CD14-positive monocyte (primary cell): ENCODE measurements around the gene TUBA1B. TPM values are rescaled to one million over a fixed set of nuclear protein-coding genes. Genes with fewer than 3 reads are reported as not detected.

ENCODE experiments used
- DNase-seq, 3 donors: peaks; one replicate each; pipeline ENCODE4 v3.0.0-alpha.2; 2011 to 2022
- H2AFZ ChIP-seq: 2 replicates; pipeline ENCODE4 v1.6.0; 2012; ENCODE audit warnings: mild to moderate bottlenecking, low read depth, low read length, inconsistent platforms; ENCODE audit not compliant: insufficient read depth, poor library complexity, severe bottlenecking
- H3K27ac ChIP-seq, 2 donors: 1 replicate in 1 of 2; 2 replicates in 1 of 2; pipeline ENCODE4 v1.5.1; 2012 to 2013; ENCODE audit warnings: low read length in 2 of 2, control low read depth in 1 of 2, inconsistent platforms in 1 of 2, low read depth in 1 of 2, mild to moderate bottlenecking in 1 of 2
- H3K27me3 ChIP-seq, 2 donors: one replicate each; pipeline versions ENCODE4 v1.6.0 to v1.6.1; 2011 to 2013; ENCODE audit warnings: low read length in 2 of 2; ENCODE audit not compliant: control insufficient read depth in 2 of 2, insufficient read depth in 2 of 2
- H3K36me3 ChIP-seq, 2 donors: replicated peaks in 1 of 2; 1 replicate in 1 of 2; 2 replicates in 1 of 2; pipeline versions ENCODE4 v1.5.1 to v1.6.1; 2012 to 2013; ENCODE audit warnings: low read length in 2 of 2, control low read depth in 1 of 2, inconsistent platforms in 1 of 2, mild to moderate bottlenecking in 1 of 2; ENCODE audit not compliant: insufficient read depth in 2 of 2, control insufficient read depth in 1 of 2
- H3K4me1 ChIP-seq, 2 donors: 1 replicate in 1 of 2; 2 replicates in 1 of 2; pipeline versions ENCODE4 v1.5.1 to v1.6.1; 2012 to 2013; ENCODE audit warnings: low read length in 2 of 2, control low read depth in 1 of 2, inconsistent platforms in 1 of 2, mild to moderate bottlenecking in 1 of 2, moderate library complexity in 1 of 2; ENCODE audit not compliant: insufficient read depth in 2 of 2, control insufficient read depth in 1 of 2
- H3K4me2 ChIP-seq: replicated peaks from 2 replicates; pipeline ENCODE3; 2012; ENCODE audit warnings: low read length, moderate library complexity, mild to moderate bottlenecking; ENCODE audit not compliant: poor library complexity, severe bottlenecking; ENCODE audit errors: extremely low read depth
- H3K4me3 ChIP-seq, 3 experiments: fragments of 200-600 bp in 1 of 3; sonication (generic) in 1 of 3; replicated peaks in 1 of 3; 1 replicate in 2 of 3; 2 replicates in 1 of 3; pipeline ENCODE4 v1.5.1; 2011 to 2013; ENCODE audit warnings: low read length in 3 of 3, mild to moderate bottlenecking in 3 of 3, control low read depth in 2 of 3, low read depth in 2 of 3, inconsistent platforms in 1 of 3, moderate library complexity in 1 of 3
- H3K79me2 ChIP-seq: 2 replicates; pipeline ENCODE4 v1.6.0; 2012; ENCODE audit warnings: mild to moderate bottlenecking, control low read depth, inconsistent platforms, low read length, moderate library complexity; ENCODE audit not compliant: insufficient read depth
- H3K9ac ChIP-seq: 2 replicates; pipeline ENCODE4 v1.6.0; 2017; ENCODE audit warnings: low read length, mild to moderate bottlenecking; ENCODE audit not compliant: insufficient read depth, poor library complexity, severe bottlenecking
- H3K9me3 ChIP-seq, 2 donors: replicated peaks in 1 of 2; 1 replicate in 1 of 2; 2 replicates in 1 of 2; pipeline versions ENCODE4 v1.5.1 to v1.6.1; 2012 to 2013; ENCODE audit warnings: low read length in 2 of 2, control low read depth in 1 of 2; ENCODE audit not compliant: control insufficient read depth in 1 of 2, insufficient read depth in 1 of 2
- H4K20me1 ChIP-seq: 2 replicates; pipeline ENCODE4 v1.6.0; 2012; ENCODE audit warnings: mild to moderate bottlenecking, low read length, control low read depth, moderate library complexity; ENCODE audit not compliant: insufficient read depth
- H3K27ac Mint-ChIP-seq, 7 donors: one replicate each; pipeline ENCODE4 v1.8.0; 2020; ENCODE audit warnings: mild to moderate bottlenecking in 7 of 7, mixed read lengths in 7 of 7, moderate library complexity in 6 of 7, inconsistent platforms in 2 of 7
- H3K27me3 Mint-ChIP-seq, 3 donors: one replicate each; pipeline ENCODE4 v1.8.0; 2021 to 2022; ENCODE audit warnings: low read depth in 3 of 3, mild to moderate bottlenecking in 3 of 3, mixed read lengths in 3 of 3, moderate library complexity in 3 of 3, inconsistent platforms in 1 of 3
- H3K36me3 Mint-ChIP-seq, 2 donors: one replicate each; pipeline ENCODE4 v1.8.0; 2020; ENCODE audit warnings: mixed read lengths in 2 of 2, inconsistent platforms in 1 of 2, mild to moderate bottlenecking in 1 of 2
- H3K4me1 Mint-ChIP-seq: one replicate; pipeline ENCODE4 v1.8.0; 2020; ENCODE audit warnings: mild to moderate bottlenecking, mixed read lengths
- H3K4me3 Mint-ChIP-seq, 2 donors: one replicate each; pipeline ENCODE4 v1.8.0; 2020; ENCODE audit warnings: mild to moderate bottlenecking in 2 of 2, mixed read lengths in 2 of 2, moderate library complexity in 1 of 2
- H3K9me3 Mint-ChIP-seq, 7 donors: one replicate each; pipeline ENCODE4 v1.8.0; 2020 to 2022; ENCODE audit warnings: mixed read lengths in 7 of 7, mild to moderate bottlenecking in 6 of 7, moderate library complexity in 6 of 7, inconsistent platforms in 2 of 7
- WGBS: methylation state at CpG from one replicate; pipeline ENCODE4 v1.1.5; 2013; ENCODE audit warnings: missing lambda C conversion rate; ENCODE audit not compliant: insufficient coverage; 5-methylcytosine and 5-hydroxymethylcytosine counted together
- intact Hi-C, 2 donors: fragments of 100-400 bp; cut with micrococcal nuclease; formaldehyde crosslinking; loops; one replicate each; pipeline versions ENCODE4 v1.15.0 to v1.15.1; 2023
- polyA plus RNA-seq, 3 donors: library from polyadenylated mRNA; depleted of rRNA in 1 of 3; unstranded in 2 of 3; stranded (reverse) in 1 of 3; fragments of 300-500 nt in 2 of 3; fragments of >200 nt in 1 of 3; fragmentation: Illumina TruSeq in 2 of 3; gene quantifications; 1 replicate in 2 of 3; 2 replicates in 1 of 3; pipeline ENCODE4 v1.2.3, GENCODE V29; 2012 to 2021
- TF ChIP-seq, protein P1 (sequence below): fragments of 200-600 bp; IDR thresholded peaks from one replicate; pipeline ENCODE4 v1.8.0; 2022; ENCODE audit warnings: antibody characterized with exemption, mild to moderate bottlenecking

The TUBA1B gene
- polyA plus RNA-seq, 3 donors, result 481 to 538 (median 528) TPM

DNA sequence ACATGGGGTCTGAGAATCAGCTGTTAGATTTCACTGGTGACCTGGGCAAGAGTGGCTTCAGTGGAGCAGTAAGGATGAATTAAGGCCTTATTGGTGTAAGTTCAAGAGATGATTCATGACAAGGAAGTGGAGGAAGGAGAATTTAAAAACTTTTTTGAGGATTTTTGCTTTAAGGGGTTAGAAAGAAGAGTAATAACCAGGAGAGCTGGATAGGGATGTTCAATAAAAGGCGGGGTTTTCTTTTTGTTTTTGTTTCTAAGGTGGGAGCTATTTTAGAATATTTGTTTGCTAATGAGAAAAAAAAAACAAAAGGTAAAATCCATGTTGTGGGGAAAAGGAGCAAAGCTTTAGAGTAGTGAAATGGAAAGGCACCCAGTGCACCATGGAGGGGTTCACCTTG lies 15.2 kb upstream of the TUBA1B start:
- Histone ChIP-seq H3K4me3 (no peak overlapping the region), H3K4me1 (peaks cover 0 to 6% of the 10 kb centered on the region in 2 donors), H3K4me2 (no peak overlapping the region), H3K36me3 (no peaks in the 10 kb centered on the region), H3K27me3 (no peaks in the 10 kb centered on the region), H3K9me3 (no peaks in the 10 kb centered on the region), H2AFZ (no peak overlapping the region), H3K9ac (no peak overlapping the region), H3K27ac (no peak overlapping the region), H4K20me1 (no peaks in the 10 kb centered on the region), H3K79me2 (no peaks in the 10 kb centered on the region)
- no peaks in the 10 kb centered on the region for H3K9me3 Mint-ChIP-seq
- H3K27me3 Mint-ChIP-seq, result no peaks in the 10 kb centered on the region
- TF ChIP-seq, protein P1, sequence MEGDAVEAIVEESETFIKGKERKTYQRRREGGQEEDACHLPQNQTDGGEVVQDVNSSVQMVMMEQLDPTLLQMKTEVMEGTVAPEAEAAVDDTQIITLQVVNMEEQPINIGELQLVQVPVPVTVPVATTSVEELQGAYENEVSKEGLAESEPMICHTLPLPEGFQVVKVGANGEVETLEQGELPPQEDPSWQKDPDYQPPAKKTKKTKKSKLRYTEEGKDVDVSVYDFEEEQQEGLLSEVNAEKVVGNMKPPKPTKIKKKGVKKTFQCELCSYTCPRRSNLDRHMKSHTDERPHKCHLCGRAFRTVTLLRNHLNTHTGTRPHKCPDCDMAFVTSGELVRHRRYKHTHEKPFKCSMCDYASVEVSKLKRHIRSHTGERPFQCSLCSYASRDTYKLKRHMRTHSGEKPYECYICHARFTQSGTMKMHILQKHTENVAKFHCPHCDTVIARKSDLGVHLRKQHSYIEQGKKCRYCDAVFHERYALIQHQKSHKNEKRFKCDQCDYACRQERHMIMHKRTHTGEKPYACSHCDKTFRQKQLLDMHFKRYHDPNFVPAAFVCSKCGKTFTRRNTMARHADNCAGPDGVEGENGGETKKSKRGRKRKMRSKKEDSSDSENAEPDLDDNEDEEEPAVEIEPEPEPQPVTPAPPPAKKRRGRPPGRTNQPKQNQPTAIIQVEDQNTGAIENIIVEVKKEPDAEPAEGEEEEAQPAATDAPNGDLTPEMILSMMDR, result no peak
- H3K4me1 Mint-ChIP-seq, result peaks cover 4% of the 10 kb centered on the region
- DNase-seq, result no peak
- no peak overlapping the region for H3K27ac Mint-ChIP-seq
- H3K36me3 Mint-ChIP-seq, result peaks cover 2 to 5% of the 10 kb centered on the region in 2 donors
- intact Hi-C loops, result no loop called here
- WGBS, result no CpG with 5 or more reads among the region's 1 CpG
- H3K4me3 Mint-ChIP-seq, result no peak overlapping the region

DNA sequence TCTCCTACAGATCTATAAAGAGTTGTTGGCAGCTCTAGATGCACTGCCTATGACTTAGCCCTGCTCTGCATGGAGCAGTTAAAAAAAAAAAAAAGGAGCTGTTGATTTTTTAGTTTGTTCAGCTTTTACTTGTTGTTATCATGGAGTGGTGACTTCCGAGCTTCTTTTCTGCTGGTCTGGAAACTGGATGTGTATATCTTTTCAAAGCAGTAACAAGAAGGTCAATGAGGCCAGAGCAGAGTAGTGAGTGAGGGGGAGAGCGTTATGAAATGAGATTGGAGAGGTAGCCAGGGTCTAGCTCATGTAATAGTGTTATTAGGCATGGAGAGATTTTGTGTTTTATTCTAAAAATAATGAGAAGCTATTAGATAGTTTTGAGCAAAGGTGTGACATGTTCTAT lies 13.2 kb upstream of the TUBA1B start:
- peaks cover 2% of the 10 kb centered on the region for H3K4me1 Mint-ChIP-seq

More for the DNA sequence above, 13.2 kb upstream of the TUBA1B start:
- TF ChIP-seq, protein P1, result no peak
- Histone ChIP-seq H3K4me1 (peaks cover 0 to 4% of the 10 kb centered on the region in 2 donors), H2AFZ (no peak overlapping the region), H3K9me3 (no peaks in the 10 kb centered on the region), H3K4me2 (no peak overlapping the region), H3K27ac (no peak overlapping the region), H3K4me3 (no peak overlapping the region), H3K36me3 (no peaks in the 10 kb centered on the region), H4K20me1 (no peaks in the 10 kb centered on the region), H3K9ac (no peak overlapping the region), H3K27me3 (no peaks in the 10 kb centered on the region), H3K79me2 (no peaks in the 10 kb centered on the region)
- peaks cover 5 to 13% of the 10 kb centered on the region in 2 donors for H3K36me3 Mint-ChIP-seq
- no peaks in the 10 kb centered on the region for H3K27me3 Mint-ChIP-seq
- intact Hi-C loops, result no loop called here
- no peaks in the 10 kb centered on the region for H3K9me3 Mint-ChIP-seq
- WGBS, result 100% methylated on average over 2 of the region's 2 CpGs
- H3K4me3 Mint-ChIP-seq, result no peak overlapping the region
- no peak for DNase-seq
- H3K27ac Mint-ChIP-seq, result no peak overlapping the region
